Measurements from ENCODE around the gene KATNAL1. TPM values are rescaled to one million over a fixed set of nuclear protein-coding genes. Genes with fewer than 3 reads are reported as not detected.

The KATNAL1 gene
- total RNA-seq, 1 donor from 2014 or later, result 76.3 TPM

DNA sequence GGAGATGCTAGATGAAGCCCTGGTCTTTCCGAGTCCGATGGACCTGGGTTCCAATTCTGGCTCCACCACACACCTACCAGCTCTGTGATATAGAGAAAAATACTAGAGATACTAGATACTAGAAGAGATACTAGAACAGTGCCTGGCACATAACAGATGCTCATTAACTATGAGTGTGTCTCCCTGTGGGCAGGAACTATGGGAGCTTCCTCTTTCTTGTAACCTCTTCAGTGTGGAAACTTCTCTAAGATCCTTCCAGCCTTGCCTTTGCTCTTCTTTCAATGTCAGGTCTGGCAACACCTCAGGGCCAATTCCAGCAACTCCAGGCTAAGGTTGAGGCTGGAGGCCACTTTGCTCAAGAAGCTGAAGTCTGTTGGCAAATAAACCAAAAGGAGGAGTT lies 143.9 kb downstream of the KATNAL1 start:
- DNase-seq, result no peak

DNA sequence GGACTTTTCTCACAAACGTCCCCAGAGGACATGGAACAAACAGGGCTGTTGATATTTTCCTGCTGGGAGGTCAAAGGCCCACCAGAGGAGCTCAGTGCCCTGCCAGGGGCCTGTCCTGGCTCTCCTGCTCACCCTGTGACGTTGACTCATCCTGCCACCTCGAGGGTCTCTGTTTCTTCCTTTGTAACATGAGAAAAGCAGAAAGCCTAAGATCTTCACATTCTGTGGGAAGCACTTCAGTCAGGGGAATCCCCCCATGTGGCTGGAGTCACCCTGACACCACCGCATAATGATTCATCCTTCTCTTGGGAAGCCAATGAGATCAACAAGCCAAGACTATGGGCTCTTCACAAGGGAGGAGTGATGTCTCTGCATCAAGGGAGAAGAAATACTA lies 147.9 kb downstream of the KATNAL1 start:
- DNase-seq, result no peak

DNA sequence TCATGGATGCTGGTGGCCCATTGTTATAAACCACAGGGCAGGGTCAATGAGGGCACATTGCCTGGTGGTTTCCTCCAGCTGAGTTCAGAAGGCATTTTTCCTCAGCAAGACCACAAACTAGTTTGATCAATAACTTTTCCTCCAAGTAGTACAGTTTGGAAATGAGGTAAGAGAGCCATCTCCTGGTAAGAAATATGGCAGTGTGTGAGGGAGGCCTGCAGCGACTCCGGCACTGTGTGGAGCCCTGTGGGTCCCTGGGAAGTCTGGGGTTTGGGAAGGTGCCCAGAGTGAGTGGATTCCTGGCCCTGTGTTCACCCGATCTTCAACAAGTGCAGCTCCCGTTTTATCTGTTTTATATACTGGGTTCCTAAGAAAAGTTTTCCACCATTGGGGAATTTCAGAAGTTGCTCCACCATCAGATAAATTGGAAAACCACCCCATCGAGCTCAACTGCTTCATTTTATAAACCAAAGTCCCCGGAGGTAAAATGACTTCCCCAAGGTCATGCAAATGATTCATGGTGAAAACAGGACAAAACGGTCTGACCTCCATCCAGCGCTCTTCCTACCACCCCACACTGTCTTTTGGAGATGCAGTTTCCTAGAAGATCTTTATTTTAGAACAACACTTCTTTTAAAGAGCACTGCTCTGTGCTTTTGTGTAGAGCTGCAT lies 148.4 kb downstream of the KATNAL1 start:
- no peak for DNase-seq

DNA sequence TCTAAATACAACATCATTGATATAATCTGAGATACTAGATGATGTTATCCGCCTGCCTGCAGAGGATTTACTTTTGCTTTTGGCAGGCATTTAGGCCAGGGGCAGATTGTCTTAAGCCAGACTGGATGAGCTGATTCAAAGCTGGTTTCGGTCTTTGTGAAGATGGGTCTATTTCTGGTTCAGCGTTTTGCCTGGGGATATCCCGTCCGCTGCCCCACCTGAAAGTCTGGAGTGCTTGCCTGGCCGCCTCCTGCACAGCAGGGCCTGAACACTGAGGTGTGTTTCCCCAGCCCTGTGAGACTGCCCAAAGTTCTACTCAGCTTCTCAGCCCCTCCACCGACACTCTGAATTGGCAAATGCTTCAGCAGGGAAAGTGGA lies 149.7 kb downstream of the KATNAL1 start:
- DNase-seq, result no peak

DNA sequence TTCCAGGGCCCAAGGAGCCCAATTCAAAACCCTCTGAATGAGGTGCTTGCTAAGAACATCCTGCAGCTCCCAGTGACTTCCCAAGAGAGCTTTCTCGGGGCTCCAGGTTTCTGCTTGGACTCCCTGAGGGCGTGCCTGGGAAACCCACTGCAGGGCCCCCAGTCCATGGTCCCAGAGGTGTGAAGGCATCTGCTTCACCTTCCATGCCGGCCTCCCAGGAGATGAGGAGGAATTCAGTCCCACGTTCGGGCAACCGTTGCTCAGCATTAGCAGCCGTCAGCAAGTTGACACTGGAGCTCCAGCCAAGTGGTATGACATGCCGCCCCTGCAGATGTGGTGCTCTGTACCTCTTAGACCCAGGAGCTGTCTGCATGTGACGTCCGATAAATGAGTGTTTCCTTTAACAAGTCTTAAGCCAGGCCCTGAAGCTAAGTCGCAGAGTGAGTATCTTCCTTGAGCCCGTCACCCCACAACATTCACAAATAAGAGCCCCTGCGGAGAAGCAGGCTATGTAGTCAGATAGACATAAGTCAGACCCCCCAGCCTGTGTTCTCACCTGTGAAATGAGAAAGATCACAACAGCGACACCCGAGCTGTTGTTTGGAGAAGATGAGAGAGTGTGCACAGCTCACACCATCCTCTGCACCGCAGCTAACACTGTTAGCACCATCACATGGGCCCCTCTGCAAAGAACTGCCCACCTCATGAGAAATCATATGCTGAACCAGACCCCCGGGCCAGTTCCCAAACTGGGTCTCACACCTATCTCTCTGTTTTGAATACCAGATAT lies 150.3 kb downstream of the KATNAL1 start:
- no peak for DNase-seq

DNA sequence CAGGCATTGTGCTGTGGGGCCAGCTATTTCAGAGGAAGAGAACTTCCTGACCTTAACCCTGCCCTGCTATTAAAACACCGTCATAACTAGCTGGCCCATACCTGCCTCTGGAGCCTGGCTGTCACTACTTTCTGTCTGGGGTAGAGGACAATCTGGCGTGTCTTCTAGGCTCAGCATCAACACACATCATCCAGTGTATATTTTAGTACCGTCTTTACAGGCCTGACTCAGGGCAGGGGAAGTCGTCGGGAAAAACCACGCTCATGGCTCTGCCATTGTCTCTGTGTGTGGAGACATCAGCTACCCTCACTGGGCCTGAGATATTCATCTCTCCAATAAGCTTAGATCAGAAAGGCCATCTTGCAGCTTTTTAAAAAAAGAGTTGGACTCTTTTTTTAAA lies 151.1 kb downstream of the KATNAL1 start:
- no peak for DNase-seq

DNA sequence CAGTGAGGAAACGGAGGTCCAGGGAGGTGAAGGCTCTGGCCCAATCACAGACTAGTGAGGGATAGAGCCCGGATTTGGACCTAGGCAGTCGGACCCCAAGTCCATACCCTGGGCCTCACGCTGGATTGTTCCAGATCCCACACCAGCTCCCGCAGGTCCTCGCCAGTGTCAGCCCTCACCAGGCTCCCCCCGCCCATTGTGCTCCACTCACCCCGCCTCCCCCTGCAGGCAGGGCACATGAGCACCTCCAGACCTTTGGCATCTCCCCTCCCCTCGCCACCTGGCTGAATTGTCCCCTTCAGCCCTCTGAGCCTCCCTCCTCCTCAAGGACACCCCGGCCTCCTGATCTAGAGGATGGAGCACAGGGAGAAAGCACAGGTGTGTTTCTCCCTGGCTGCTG lies 152.4 kb downstream of the KATNAL1 start:
- no peak for DNase-seq

DNA sequence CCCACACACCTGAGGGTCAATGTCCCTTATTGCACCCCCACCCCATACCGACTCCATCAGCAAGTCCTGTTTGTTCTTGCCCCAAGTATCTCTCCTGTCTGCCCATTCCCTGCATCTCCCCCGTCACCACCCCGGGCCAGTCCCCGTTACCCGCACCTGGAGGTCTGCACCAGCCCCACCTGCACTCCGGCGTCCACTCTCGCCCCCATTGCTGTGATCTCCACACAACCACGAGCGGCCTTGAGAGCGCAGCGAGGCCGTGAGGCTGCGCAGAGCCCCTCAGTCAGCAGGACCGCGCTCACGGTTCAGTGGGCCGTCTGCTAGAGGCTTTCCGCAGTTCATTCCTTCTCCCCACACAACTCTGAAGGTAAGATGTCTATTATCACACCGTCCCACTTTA lies 152.8 kb downstream of the KATNAL1 start:
- DNase-seq, result no peak

DNA sequence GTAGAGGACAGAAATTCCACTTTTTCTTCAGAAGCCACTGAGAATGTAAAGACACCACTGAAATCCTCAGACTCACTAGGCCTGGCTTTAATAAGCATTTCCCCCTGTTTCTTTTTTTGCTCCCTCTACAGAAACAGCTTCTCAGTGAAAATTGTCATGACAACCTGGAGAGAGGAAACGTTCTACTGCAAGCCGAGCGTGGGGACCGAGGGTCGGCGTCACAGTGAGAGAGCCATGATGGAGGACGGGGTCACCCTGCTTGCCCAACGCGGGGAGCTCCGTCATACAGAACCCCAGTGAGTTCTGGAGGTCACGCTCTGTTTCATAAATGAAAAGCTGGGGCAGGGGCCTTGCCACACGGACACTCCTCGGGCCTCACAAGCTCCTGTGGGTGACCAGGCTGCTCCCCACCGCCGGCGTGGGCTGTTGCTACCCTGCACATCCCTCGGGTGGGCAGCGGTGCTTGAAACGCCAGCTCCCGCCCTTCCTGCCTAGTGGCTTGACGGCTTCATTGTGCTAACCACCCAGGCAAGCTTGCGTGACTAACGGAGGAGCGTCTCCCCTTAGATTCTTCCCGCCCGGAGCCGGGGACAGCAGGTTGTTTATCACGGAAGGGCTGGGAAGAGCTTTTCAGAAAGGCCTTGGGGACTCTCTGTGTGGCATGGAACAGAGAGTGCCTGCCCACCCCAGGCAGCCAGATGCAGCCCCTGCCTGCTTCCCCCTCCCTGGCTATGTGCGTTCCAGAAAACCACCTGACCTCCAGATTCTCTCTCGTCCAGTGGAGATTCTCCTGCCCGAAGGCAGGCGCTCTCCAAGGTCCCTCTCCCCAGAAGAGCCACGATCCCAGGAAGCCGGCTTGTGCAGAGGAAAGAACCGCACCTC lies 153.6 kb downstream of the KATNAL1 start:
- peak; percentile 28 for DNase-seq

Small RNAs within 50 kb of the gene (small RNA-seq; reads per million reads assigned to genes)
- gene RNU6-64P, result not detected

Other genes starting within 250 kb of the KATNAL1 start
- gene UBE2L5, start 114.9 kb upstream of the KATNAL1 start, total RNA-seq, result not detected
- 295 TPM for gene HMGB1, start 158.4 kb upstream of the KATNAL1 start, total RNA-seq

Data from occipital lobe (tissue), 3 donors.